HG02610 (cell line): Measurements from ENCODE around the gene PLD1.
"Not testable (repeated sequence)": the region's sequence is repeated elsewhere in the genome, so short reads cannot be mapped to it uniquely, and the experiment has no call there.

Experiments used
- ATAC-seq: cut with Tn5 transposase; IDR thresholded peaks from one replicate; pipeline ENCODE4 v1.9.1; 2021; ENCODE audit warnings: mild to moderate bottlenecking, moderate library complexity; ENCODE audit not compliant: unreplicated experiment

The PLD1 gene

DNA sequence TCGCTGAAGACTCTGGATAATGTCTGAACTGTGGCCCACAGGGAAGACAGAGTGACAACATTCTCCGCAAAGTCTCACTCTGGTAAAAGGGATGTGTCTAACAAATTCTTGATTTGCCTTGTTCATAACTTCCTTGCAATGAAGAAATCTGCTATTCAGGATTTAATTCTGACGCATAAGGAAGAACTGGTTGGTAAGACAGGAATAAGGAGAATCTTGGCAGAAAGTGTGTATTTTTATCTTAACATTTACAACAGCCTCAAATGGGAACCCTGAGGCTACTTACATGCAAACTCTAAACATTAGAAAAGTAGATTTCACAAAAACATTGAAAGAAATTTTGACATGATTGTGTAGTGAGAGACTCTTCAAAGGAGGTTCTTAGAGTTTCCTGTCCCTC lies 10.8 kb upstream of the PLD1 start:
- no peak for ATAC-seq

DNA sequence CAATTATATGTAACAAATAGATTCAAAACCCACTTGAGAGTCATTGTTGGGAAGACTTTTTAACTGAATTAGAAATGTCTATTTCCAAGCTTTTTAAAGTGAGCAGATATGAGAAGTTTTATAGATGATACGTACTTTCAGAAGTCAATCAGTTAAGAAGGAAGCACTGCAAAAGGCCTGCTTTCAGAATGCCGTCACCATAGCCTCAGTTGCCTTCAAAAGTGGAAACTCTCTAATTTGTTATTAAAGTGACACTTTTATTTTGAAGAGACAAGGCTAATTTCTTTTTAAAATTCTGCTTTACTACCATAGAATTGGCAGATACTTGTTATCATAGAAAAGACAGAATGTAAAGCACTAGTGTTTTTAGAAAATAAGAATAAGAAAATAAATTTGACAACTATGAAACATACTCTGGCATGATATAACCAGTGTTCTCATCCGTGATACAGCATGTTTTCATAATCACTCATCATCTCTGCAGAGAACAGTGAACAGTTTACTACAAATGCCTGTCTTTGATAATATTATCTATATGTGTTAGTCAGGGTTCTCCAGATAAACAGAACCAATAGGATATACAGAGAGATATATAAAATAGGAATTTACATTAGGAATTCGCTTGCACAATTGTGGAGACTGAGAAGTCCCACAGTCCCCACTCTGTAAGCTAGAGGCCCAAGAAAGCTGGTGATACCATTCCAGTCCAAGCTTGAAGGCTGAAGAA lies 7.0 kb upstream of the PLD1 start:
- no peak for ATAC-seq

DNA sequence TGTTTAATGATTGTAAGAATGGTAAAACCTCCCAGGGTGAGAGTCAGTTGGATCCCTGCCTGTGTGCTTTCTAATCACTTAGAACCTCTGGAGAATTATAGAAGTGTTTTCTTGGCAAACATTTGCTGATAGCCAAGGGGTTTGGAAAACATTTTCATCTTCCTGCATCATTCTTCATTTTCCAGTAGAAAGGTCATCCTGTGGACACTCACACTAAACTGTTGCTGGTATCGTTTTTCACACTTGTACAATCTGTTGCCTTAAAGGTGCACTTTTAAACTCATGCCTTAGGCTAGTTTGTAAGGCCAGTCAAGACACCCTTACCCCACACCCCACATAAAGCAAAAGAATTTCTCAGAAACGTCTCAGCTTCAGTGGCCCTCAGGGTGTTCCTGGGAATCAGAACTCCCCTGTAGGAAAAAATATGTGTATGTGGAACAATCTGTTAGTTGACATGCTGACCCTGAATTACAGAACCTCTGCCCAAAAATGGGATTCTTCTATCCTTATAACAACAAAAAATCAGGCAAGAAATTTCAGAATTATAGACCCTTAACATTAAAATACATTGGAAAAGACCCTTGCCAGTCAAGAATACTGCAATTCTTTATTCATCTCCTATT lies 5.8 kb upstream of the PLD1 start:
- ATAC-seq: no peak

DNA sequence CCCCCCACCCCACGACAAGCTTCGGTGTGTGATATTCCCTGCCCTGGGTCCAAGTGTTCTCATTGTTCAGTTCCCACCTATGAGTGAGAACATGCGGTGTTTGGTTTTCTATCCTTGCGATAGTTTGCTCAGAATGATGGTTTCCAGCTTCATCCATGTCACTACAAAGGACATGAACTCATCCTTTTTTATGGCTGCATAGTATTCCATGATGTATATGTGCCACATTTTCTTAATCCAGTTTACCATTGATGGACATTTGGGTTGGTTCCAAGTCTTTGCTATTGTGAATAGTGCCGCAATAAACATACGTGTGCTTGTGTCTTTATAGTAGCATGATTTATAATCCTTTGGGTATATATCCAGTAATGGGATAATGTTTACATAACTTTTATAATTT lies 4.4 kb upstream of the PLD1 start:
- not testable (repeated sequence) for ATAC-seq

DNA sequence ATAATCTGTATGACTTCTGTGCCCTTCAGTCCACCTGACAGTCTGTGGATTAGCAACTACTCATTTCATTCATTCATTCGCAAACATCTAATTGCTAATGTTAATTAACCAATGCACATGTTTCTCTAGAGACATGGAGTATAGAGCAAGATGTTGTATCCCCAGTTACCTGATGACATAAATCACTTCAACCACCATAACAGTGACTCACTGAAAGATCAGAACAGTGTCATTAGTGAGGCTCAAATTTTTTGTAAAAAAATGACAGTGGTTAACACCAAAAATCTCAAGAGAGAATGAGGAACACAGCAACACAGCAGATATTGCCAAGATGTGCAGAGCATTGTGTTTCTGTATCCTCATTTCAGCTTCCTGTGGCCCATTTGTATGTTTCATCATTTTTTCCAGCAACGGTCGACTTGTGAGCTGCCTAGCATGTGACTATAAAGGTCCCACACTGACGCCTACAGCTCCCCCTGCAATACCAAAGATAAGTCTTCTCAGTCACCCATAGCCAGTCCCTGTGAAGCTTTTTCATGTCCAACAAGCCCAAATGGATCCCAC lies 3.7 kb upstream of the PLD1 start:
- peak; percentile 35 for ATAC-seq

DNA sequence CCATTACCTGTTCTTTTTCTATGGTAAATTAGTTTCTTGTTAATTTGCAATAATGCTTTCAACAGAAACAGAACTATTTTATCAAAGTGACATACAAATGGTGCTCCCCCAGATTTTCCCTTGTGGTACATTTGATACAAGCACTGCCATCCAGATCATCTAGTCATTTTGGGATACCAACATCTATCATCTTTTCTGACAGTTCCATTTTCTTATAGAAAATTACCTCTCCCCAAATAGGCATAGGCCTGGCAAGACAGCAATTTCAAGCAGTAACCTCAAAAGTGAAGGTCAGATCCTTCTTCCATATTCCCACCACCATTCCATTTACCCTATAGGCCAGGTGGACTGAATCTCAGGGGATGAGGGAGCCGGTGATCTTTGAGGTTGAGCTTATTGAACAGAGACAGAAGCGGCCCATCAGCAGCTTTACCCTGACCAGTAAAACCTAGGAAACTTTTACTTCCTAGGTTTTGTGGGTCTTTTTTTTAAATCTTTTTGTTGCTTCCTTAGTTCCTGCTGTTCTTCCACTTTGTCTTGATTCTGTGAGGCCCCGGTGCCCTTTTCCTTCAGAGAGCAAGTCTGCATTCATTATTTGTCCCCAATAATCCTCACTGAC lies 3.1 kb upstream of the PLD1 start:
- ATAC-seq: no peak

DNA sequence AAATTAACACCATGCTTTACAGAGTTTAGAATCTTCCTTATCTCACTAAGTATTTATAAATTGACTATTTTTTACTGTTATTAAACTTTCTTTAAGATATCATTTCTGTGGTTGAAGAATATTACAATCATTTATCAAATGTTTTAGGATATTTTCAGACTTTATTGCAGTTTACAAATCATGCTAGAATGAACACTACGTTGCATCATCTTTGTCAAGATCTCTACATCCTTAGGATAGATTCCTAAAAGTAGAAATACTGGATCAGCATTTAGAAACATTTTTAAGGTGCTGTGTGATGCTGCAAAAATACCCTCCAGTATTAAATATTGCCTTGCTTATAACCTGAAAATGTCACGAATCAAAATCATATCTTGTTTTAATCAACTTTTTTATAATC lies 2.5 kb upstream of the PLD1 start:
- no peak for ATAC-seq

DNA sequence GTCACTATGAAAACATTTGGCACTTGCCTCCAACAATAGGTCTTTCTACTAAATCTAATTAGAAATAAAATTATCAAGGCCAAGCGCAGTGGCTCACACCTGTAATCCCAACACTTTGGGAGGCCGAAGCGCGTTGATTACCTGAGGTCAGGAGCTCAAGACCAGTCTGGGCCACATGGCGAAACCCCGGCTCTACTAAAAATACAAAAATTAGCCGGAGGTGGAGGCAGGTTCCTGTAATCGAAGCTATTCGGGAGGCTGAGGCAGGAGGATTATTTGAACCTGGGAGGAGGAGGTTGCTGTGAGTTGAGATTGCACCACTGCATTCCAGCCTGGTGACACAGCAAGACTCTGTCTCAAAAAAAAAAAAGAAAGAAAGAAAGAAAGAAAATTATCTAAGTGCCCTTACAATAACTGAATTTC lies 1.6 kb upstream of the PLD1 start:
- no peak for ATAC-seq

DNA sequence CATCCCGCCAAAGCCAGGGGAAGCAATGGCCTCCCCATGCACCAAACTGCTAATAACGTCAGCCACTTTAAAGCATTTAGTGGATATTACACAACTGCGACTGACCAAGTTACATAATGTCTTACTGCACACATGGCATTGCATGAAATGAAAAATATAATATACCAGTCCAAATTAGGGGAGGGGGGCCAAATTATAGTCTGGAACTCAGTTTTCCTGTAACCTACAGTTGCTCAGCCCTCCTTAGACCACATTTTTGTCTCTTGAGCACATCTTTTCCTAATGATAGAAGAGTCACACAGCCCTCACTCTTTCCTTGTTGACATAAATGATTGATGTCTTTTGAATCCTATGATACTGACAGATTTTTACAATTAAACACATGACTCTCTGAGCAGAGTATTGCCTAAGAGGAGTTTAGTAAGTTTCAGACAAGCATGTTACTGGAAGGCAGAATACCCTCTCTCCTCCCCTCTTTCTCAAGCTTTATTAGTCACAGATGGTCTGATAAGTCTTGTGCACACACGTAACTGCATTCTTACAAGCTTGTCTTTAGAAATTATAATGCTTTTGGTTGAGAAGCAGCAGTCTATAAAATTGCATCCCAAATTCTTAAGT lies 1.1 kb upstream of the PLD1 start:
- ATAC-seq: no peak

DNA sequence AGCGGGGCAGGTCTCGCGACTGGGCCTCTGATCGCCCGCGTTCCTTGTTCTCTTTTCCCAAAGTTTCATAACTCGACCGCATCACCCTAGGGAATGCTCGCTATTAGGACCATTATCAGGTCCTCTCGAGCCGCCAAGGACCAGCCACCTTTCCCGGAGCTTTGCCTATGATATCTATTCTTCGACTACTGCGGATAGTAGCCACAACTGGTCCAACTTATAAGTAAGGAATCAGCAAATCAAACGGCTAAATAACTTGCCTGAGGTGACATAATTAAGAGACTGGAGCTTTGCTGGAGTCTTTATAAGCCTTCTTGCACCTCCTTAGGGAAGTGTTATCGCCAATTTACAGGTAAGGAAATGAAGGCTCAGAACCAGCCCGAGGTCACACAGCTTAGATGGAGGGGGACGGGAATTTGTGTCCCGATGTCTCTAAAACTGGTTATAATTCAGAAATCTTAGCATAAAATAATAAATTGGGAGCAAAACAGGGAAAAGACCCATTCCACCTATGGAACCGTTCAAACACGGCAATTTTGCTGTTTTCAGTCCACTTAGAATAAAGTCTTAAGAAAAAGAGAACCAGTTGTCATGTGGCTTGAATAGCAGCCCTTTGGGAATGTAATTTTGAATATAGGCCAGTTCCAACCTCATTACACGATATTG lies 479 bp upstream of the PLD1 start:
- no peak for ATAC-seq

DNA sequence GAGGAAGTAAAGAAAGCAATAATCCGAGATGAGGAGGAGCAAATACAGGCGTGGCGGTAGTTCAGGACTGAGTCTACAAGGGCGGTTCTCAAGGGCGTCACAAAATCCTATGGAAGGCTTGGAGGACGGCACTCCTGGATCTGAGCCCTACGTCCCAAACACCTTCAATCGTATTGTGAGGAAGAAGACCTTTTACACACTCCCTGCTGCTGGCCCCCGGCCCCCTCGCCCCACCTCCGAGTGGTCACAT lies 747 bp downstream of the PLD1 start:
- ATAC-seq: peak; percentile 42

DNA sequence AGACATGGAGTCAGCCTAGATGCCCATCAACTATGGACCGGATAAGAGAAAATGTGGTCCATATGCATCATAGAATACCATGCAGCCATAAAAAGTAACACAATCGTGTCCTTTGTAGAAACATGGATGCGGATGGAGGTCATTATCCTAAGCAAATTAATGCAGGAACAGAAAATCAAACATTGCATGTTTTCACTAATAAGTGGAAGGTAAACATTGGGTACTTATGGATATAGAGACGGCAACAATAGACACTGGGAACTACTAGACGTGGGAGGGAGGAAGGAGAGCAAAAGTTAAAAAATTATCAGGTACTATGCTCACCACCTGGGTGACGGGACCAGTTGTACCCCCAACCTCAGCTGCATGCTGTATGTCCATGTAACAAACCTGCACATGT lies 2.5 kb downstream of the PLD1 start:
- ATAC-seq: no peak

DNA sequence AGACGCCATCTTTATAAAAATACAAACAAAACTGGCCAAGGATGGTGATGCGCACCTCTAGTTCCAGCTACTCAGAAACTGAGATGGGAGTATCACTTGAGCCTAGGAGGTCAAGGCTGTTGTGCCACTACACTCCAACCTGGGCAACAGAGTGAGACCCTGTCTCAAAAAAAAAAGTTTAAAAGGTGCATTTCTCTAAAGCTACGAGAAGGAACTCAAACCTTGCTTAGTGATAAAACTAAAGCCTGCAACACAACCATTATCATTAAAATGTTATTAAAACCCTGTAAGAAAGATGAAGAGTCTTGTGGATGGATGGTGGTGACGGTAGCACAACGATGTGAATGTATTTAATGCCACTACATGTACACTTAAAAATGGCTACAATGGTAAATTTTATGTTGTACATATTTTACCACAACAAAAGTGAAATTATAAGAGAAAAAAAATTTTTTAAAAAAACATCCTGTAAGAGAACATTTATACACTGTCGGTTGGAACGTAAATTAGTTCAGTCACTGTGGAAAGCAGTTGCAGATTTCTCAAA lies 3.1 kb downstream of the PLD1 start:
- no peak for ATAC-seq

DNA sequence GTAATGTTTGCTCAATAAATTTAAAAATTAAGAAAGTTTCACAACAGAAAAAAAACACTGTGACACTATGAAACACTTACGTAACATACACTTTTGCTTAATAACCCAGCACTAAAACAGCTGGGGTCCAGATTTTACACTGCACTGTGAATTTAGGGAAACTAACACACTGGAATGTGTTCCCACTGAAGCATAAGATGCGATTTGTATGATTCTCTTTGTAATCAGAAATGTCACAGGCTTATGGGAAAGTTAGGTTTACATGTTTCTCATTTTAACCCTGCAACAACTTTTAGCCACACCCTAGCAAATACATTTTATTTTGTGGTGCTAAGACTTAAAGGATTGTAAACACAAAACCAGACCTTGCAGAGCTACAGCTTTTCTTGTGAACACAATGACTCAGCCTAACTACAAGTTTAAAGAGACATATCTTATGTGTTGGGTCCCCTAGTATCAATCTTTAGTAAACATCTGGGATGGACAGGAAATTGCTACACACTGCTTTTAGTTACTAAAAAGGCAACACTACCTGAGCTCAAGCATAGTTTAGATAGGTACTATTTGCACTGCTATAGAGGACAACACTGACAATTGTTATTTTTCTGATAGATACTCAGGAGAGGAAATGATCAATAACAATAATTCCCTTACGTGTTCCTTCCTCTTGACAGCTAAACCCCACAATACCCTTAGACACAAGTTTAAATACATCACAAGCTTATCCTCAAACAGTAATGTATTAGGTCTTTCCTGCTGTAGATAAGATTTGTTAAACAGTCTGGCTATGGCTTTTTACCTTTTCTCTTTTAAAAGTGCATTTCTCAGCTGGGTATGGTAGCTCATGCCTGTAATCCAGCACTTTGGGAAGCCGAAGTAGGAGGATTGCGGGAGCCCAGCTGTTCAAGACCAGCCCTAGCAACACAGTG lies 3.8 kb downstream of the PLD1 start:
- peak; percentile 20 for ATAC-seq

DNA sequence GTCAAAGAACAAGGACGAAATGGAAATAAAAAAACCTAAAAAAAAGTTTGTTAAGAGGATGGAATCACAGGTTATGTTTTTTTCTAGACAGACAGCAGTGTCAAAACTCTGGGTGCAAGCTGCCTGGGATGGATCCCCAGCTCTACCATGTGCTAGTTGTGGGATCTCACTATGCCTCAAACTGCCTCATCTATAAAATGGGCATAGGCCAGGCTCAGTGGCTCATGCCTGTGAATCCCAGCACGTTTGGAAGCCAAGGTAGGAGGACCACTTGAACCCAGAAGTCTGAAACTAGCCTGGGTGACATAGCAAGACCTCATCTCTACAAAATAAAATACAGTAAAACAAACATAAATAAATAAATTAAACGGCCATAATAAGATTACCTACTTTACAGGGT lies 4.6 kb downstream of the PLD1 start:
- ATAC-seq: no peak

DNA sequence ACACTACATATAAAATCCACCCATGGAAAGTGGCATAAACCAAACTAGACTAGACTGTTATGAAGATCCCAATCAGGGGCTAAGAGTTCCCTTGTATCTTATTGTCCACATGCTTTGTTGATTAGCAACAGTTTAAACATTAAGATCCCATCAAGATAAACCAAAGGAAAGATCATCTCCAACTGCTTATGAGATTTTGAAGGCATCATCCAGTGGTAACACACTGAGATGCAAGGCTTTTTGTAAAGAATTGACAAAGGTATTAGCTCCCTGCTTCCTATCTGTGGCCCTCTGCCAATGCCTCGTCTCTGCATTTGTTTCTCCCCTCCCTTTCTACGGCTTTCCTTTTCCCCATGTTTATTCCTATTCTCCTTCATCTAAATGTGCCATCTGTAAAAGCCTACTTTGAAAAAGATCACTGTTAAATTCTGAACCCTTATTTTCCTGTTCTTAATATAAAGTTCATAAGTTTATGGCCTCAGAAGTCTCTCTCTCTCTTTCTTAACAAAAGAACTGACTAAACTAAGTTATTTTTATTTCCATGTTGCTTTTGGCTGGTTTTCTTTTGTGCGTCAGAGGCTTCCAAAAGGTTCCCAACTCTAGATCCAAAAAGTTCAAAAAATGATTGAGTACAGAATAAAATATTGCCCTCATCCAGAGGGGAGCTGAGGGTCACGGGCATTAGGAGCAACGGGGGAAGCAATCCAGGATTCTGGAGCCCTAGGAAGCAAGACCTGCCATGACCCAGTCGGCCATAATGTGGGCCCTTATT lies 5.5 kb downstream of the PLD1 start:
- ATAC-seq: no peak

DNA sequence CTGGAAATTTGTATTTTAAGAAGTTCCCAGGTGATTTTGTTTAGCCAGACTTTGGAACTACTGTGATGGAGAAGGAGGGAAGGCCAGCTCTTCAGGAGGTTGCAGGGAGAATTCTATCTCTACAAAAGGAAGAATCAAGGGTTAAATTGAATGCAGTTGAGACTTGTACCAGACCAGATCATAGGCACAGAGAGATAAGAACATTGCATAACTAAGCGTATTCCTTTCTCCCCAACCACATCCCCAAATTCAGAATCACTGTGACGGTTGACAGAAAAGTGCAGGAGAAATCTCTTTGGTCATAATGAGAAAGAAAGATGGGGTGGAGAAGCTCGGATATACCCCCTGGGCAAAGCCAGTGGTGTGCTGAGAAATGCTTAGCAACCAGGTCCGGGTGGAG lies 7.2 kb downstream of the PLD1 start:
- no peak for ATAC-seq

DNA sequence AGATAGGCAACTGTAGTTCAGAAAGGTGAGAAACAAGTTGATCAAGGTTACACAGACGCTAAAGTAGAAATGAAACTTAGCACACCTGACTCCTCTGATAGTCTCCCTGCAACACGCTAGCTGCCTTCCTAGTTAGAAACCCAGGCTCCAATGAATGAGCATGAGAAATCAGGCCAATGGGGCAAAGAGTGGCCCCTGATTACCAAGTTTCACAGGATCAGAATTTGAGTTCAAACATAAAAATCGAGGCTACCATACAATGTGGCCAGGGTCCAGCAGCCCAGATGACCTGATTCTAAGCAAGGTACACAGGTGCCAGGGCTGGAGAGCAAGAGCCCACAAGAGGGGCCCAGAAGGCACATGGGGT lies 7.7 kb downstream of the PLD1 start:
- peak; percentile 31 for ATAC-seq
